Loucy (cell line): ENCODE measurements around the gene SUFU.

Experiments used
- H2AFZ ChIP-seq: fragments of 200-600 bp; sonication (generic); 2 replicates; pipeline ENCODE4 v1.6.0; 2016; ENCODE audit warnings: antibody characterized with exemption, mild to moderate bottlenecking, low read length, moderate library complexity
- H3F3A ChIP-seq: fragments of 200-600 bp; 2 replicates; pipeline ENCODE4 v1.6.0; 2016; ENCODE audit warnings: antibody characterized with exemption, low read depth, mild to moderate bottlenecking
- H3K27me3 ChIP-seq: fragments of 200-600 bp; sonication (generic); 2 replicates; pipeline ENCODE4 v1.6.1; 2014; ENCODE audit warnings: low read length, mild to moderate bottlenecking; ENCODE audit not compliant: insufficient read depth, poor library complexity, severe bottlenecking
- H3K36me3 ChIP-seq: fragments of 200-600 bp; sonication (generic); 2 replicates; pipeline ENCODE4 v1.6.1; 2016; ENCODE audit warnings: low read length; ENCODE audit not compliant: insufficient read depth
- H3K4me1 ChIP-seq: fragments of 200-600 bp; sonication (generic); 2 replicates; pipeline ENCODE4 v1.5.1; 2014; ENCODE audit warnings: low read length, mild to moderate bottlenecking; ENCODE audit not compliant: insufficient read depth, poor library complexity, severe bottlenecking
- H3K4me2 ChIP-seq: fragments of 200-600 bp; sonication (generic); 2 replicates; pipeline ENCODE4 v1.6.0; 2014; ENCODE audit warnings: antibody characterized with exemption, low read length, low read depth, mild to moderate bottlenecking; ENCODE audit not compliant: poor library complexity, severe bottlenecking
- H3K4me3 ChIP-seq: fragments of 200-600 bp; sonication (generic); 2 replicates; pipeline ENCODE4 v1.5.1; 2014; ENCODE audit warnings: low read length, mild to moderate bottlenecking, mixed read lengths; ENCODE audit not compliant: poor library complexity, severe bottlenecking
- H3K79me2 ChIP-seq: fragments of 200-600 bp; sonication (generic); 2 replicates; pipeline ENCODE4 v1.6.1; 2014; ENCODE audit warnings: low read length; ENCODE audit not compliant: insufficient read depth
- H3K9ac ChIP-seq: fragments of 200-600 bp; sonication (generic); 2 replicates; pipeline ENCODE4 v1.6.0; 2014; ENCODE audit warnings: mild to moderate bottlenecking, low read depth, low read length, moderate library complexity; ENCODE audit not compliant: poor library complexity, severe bottlenecking
- H3K9me2 ChIP-seq: fragments of 200-600 bp; sonication (generic); replicated peaks from 2 replicates; pipeline ENCODE4 v1.6.1; 2016; ENCODE audit warnings: low read depth, low read length, mixed read lengths
- H3K9me3 ChIP-seq: fragments of 200-600 bp; sonication (generic); 2 replicates; pipeline ENCODE4 v1.6.1; 2014; ENCODE audit warnings: mild to moderate bottlenecking, antibody characterized with exemption, low read length, low read depth; ENCODE audit not compliant: insufficient read depth
- H4K20me1 ChIP-seq: fragments of 200-600 bp; sonication (generic); 2 replicates; pipeline ENCODE4 v1.6.0; 2014; ENCODE audit warnings: antibody characterized with exemption, low read length, mild to moderate bottlenecking; ENCODE audit not compliant: insufficient read depth, poor library complexity, severe bottlenecking
- CTCF ChIP-seq: fragments of 200-600 bp; sonication (generic); conservative IDR thresholded peaks from 2 replicates; pipeline ENCODE4 v1.5.1; 2014; ENCODE audit warnings: mild to moderate bottlenecking, antibody characterized with exemption, low read length
- EZH2phosphoT487 ChIP-seq: fragments of 200-600 bp; IDR thresholded peaks from 2 replicates; pipeline ENCODE4 v1.6.1; 2018; ENCODE audit warnings: antibody characterized with exemption, mild to moderate bottlenecking, moderate library complexity, borderline replicate concordance

SUFU gene

GRCh38 chr10:102475451-102476040 is 28.2 kb upstream of the SUFU start:
- no peak for TF ChIP-seq EZH2phosphoT487
- TF ChIP-seq CTCF, result no peak
- Histone ChIP-seq H3K9ac (no peak overlapping the region), H3F3A (no peaks in the 10 kb centered on the region), H3K4me3 (no peak overlapping the region), H3K9me3 (no peaks in the 10 kb centered on the region), H3K79me2 (no peaks in the 10 kb centered on the region), H3K27me3 (no peaks in the 10 kb centered on the region), H4K20me1 (no peaks in the 10 kb centered on the region), H3K36me3 (peaks cover 18% of the 10 kb centered on the region; the same call in 1 of the 2 replicates), H2AFZ (no peak overlapping the region), H3K9me2 (no peaks in the 10 kb centered on the region), H3K4me1 (no peaks in the 10 kb centered on the region), H3K4me2 (no peak overlapping the region)

DNA sequence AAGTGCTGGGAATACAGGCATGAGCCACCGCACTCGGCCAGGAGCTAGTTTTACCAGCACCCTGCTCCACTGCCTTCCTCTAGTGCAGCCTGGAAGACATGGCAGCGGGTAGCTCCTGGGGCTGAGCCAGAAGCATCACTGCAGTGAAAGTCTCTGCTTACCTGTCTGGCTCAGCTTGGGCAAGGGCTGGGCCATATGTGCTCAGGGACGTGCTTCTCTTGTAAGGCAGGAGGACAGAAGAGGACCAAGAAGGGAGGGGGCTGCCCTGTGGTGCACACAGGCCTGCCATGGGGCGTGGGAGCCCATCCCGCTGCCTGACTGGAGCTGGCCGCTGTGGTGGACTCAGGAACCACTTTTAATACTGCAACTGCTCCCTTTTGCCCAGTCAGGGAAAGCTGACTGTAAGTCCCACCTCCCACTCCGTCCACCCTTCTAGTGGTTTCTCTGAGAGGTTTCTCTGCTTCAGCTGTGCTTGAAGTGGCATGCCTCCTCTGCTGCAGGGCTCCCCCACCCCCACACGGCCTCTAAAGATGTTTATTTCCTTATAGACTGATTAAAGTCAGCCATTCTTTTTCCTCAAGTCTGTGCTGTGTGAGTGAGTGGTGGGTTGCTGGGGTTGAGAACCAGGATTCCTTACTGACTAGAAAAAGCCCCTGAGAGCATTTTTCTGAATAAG is 27.2 kb upstream of the SUFU start:
- Histone ChIP-seq H4K20me1 (no peaks in the 10 kb centered on the region), H3K36me3 (peaks cover 29% of the 10 kb centered on the region; the same call in 1 of the 2 replicates), H3F3A (no peaks in the 10 kb centered on the region), H3K4me1 (no peaks in the 10 kb centered on the region), H3K79me2 (no peaks in the 10 kb centered on the region), H3K27me3 (no peaks in the 10 kb centered on the region), H2AFZ (no peak overlapping the region), H3K9me3 (no peaks in the 10 kb centered on the region), H3K9me2 (no peaks in the 10 kb centered on the region), H3K4me2 (no peak overlapping the region), H3K4me3 (no peak overlapping the region), H3K9ac (no peak overlapping the region)
- TF ChIP-seq EZH2phosphoT487 (no peak), CTCF (no peak)

- peaks cover 59% of the 10 kb centered on the region for H3K36me3 ChIP-seq
Measured at GRCh38 chr10:102479651-102480050, 24.1 kb upstream of the SUFU start.

More at GRCh38 chr10:102479651-102480050, 24.1 kb upstream of the SUFU start:
- Histone ChIP-seq H2AFZ (no peak overlapping the region), H3K4me3 (no peak overlapping the region), H3F3A (no peaks in the 10 kb centered on the region), H3K79me2 (no peaks in the 10 kb centered on the region), H4K20me1 (no peaks in the 10 kb centered on the region), H3K9ac (no peak overlapping the region), H3K4me1 (no peaks in the 10 kb centered on the region), H3K27me3 (no peaks in the 10 kb centered on the region), H3K4me2 (no peak overlapping the region), H3K9me3 (no peaks in the 10 kb centered on the region), H3K9me2 (no peaks in the 10 kb centered on the region)
- TF ChIP-seq CTCF (no peak), EZH2phosphoT487 (no peak)
